Ovary (tissue), 3 donors: Measurements from ENCODE around the gene GABBR2.

ENCODE experiments used
- EP300 ChIP-seq: sonication (generic); formaldehyde crosslinking; IDR thresholded peaks from one replicate; pipeline ENCODE4 v1.6.1; 2017; ENCODE audit warnings: antibody characterized with exemption
- POLR2A ChIP-seq: fragments of 450-650 bp; IDR thresholded peaks from one replicate; pipeline ENCODE4 v1.6.1; 2017; ENCODE audit warnings: antibody characterized with exemption, mild to moderate bottlenecking, moderate library complexity
- TF ChIP-seq, protein P1 (sequence below), 3 donors: fragments of 450-650 bp in 2 of 3; fragments of 200-600 bp in 1 of 3; IDR thresholded peaks; one replicate each; pipeline versions ENCODE4 v1.5.1 to v1.8.0; 2016 to 2022; ENCODE audit warnings: antibody characterized with exemption in 3 of 3, mild to moderate bottlenecking in 1 of 3
- donor health status: DM: no; HTN: no; CAD: no.

DNA sequence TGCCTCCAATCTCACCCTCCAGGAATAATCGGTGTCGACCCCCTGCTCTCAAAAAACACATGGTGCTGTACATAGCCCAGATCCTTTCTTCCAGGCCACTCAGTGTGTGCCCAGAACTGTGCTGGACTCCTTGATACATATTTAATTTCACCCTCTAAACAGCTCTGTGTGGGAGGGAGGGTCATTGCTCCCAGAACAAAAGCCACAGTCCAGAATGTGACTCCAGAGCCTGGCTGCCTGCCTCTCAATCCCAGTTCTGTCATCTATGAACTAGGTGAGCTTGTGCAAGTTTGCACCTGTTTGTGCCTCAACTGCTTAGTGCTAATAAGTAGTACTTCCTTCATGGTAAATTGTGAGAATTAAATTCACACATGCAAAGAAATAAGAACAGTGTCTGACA lies 93.1 kb downstream of the GABBR2 start:
- TF ChIP-seq POLR2A (no peak), EP300 (no peak)
- TF ChIP-seq, protein P1, sequence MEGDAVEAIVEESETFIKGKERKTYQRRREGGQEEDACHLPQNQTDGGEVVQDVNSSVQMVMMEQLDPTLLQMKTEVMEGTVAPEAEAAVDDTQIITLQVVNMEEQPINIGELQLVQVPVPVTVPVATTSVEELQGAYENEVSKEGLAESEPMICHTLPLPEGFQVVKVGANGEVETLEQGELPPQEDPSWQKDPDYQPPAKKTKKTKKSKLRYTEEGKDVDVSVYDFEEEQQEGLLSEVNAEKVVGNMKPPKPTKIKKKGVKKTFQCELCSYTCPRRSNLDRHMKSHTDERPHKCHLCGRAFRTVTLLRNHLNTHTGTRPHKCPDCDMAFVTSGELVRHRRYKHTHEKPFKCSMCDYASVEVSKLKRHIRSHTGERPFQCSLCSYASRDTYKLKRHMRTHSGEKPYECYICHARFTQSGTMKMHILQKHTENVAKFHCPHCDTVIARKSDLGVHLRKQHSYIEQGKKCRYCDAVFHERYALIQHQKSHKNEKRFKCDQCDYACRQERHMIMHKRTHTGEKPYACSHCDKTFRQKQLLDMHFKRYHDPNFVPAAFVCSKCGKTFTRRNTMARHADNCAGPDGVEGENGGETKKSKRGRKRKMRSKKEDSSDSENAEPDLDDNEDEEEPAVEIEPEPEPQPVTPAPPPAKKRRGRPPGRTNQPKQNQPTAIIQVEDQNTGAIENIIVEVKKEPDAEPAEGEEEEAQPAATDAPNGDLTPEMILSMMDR (IDR thresholded peaks at IDR 0.05) = no peak
